ENCODE data around the gene ARHGAP26. TPM values are rescaled to one million over a fixed set of nuclear protein-coding genes. Genes with fewer than 3 reads are reported as not detected.

The ARHGAP26 gene
- total and polyA plus RNA-seq, 2 donors (not counting 3 experiments of a cell fraction or from before 2014, with no cell fraction given): 3.1 to 16.2 TPM

DNA sequence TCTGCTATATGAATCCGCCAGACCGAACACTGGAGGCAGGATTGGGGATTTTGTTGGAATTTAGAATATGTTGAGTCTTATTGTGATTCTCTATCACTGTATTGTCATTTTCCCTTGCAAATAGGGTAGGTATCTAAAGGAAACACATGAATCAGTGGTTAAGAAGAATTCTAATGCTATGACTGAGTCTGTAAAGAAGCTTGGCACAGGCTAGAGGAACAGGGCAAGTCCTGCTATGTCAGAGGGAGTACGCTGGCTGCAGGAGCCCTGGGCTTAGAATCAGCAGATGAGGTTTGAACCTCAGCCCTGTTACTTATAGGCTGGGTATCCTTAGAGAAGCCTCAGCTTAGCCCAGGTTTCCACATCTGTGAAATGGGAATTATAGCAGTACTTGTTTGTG lies 435.2 kb downstream of the ARHGAP26 start:
- Histone ChIP-seq H2AFZ (ENCODE audit: low read depth, low read length) (no peak overlapping the region), H3K4me1 (ENCODE audit: control insufficient read depth, extremely low read depth, insufficient read depth, low read length) (peaks cover 18% of the 10 kb centered on the region), H3K9me1 (replicated peaks; ENCODE audit: control insufficient read depth, extremely low read depth, insufficient read depth, low read length) (no peaks in the 10 kb centered on the region), H3K4me3 (replicated peaks in 1 of 3; ENCODE audit: insufficient read depth in 1 of 3, low read depth in 1 of 3, low read length in 3 of 3) (no peak overlapping the region), H3K9ac (replicated peaks; ENCODE audit: extremely low read depth, insufficient read depth, low read length) (no peak overlapping the region), H3K27me3 (ENCODE audit: control insufficient read depth in 2 of 2, insufficient read depth in 2 of 2, low read length in 2 of 2) (no peaks in the 10 kb centered on the region), H3K79me2 (ENCODE audit: control insufficient read depth, insufficient read depth, low read length) (no peaks in the 10 kb centered on the region), H3K9me3 (replicated peaks; ENCODE audit: control insufficient read depth, insufficient read depth, low read length) (no peaks in the 10 kb centered on the region), H3K36me3 (ENCODE audit: control insufficient read depth in 2 of 2, extremely low read depth in 1 of 2, insufficient read depth in 2 of 2, low read length in 2 of 2) (no peaks in the 10 kb centered on the region), H3K4me2 (ENCODE audit: insufficient read depth, low read length) (no peak overlapping the region), H3K27ac (ENCODE audit: insufficient read depth, low read depth, low read length) (no peak overlapping the region), H4K20me1 (replicated peaks; ENCODE audit: control insufficient read depth, extremely low read depth, insufficient read depth, low read length) (no peaks in the 10 kb centered on the region)
- dilution Hi-C loops (cut with MboI; ENCODE audit: extremely low pct_ligation_motif_present, low sequenced_read_pairs): loop anchor here (25.0 kb wide), 1 partner anchor 182 kb away; no protein-coding TSS in a partner anchor
- no TSS peak for BruUV-seq (replicated peaks)
- no peak for TF ChIP-seq POLR2AphosphoS5 (IDR thresholded peaks at IDR 0.05; ENCODE audit: insufficient read depth, low read depth, low read length)
- peak; percentile 38 for TF ChIP-seq POLR2A (IDR thresholded peaks at IDR 0.05; ENCODE audit: low read depth, low read length)
- no peak for TF ChIP-seq MYC (IDR thresholded peaks at IDR 0.05; ENCODE audit: low read depth, low read length)
- TF ChIP-seq GATA2 (IDR thresholded peaks at IDR 0.05; ENCODE audit: insufficient read depth, insufficient read length, low read depth, low read length): no peak
- TF ChIP-seq, protein P1, sequence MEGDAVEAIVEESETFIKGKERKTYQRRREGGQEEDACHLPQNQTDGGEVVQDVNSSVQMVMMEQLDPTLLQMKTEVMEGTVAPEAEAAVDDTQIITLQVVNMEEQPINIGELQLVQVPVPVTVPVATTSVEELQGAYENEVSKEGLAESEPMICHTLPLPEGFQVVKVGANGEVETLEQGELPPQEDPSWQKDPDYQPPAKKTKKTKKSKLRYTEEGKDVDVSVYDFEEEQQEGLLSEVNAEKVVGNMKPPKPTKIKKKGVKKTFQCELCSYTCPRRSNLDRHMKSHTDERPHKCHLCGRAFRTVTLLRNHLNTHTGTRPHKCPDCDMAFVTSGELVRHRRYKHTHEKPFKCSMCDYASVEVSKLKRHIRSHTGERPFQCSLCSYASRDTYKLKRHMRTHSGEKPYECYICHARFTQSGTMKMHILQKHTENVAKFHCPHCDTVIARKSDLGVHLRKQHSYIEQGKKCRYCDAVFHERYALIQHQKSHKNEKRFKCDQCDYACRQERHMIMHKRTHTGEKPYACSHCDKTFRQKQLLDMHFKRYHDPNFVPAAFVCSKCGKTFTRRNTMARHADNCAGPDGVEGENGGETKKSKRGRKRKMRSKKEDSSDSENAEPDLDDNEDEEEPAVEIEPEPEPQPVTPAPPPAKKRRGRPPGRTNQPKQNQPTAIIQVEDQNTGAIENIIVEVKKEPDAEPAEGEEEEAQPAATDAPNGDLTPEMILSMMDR (IDR thresholded peaks at IDR 0.05; ENCODE audit: extremely low read depth in 1 of 2, insufficient read depth in 1 of 2, low read depth in 1 of 2, low read length in 2 of 2): no peak
- peak; percentile 50 for TF ChIP-seq FOS (IDR thresholded peaks at IDR 0.05; ENCODE audit: borderline replicate concordance, insufficient read depth, low read length)
- peak; percentile 20 for TF ChIP-seq JUN (IDR thresholded peaks at IDR 0.05; ENCODE audit: borderline replicate concordance, insufficient read depth, insufficient read length, low read depth)
- FAIRE-seq: peak; percentile 53
- ChIA-PET CTCF (interaction anchor here (0.8 to 1.3 kb wide), 5 partner anchors 8 to 123 kb away, joined by 3 to 4 read pairs (median 3); no protein-coding TSS in a partner anchor), POLR2A (no interaction called here)
- peak; percentile 81 for DNase-seq (ENCODE audit: low read depth, low spot score)
- intact Hi-C loops (cut with micrococcal nuclease): no loop called here
